GM19324 (cell line): Measurements from ENCODE around the gene C22orf39.
"Not testable (repeated sequence)": the region's sequence is repeated elsewhere in the genome, so short reads cannot be mapped to it uniquely, and the experiment has no call there.

ENCODE experiments used
- ATAC-seq: cut with Tn5 transposase; IDR thresholded peaks from one replicate; pipeline ENCODE4 v1.9.1; 2021; ENCODE audit warnings: mild to moderate bottlenecking, moderate library complexity; ENCODE audit not compliant: unreplicated experiment, low FRiP score

Gene C22orf39

GRCh38 chr22:19455033-19455432 is 7.5 kb upstream of the C22orf39 start:
- no peak for ATAC-seq

- no peak for ATAC-seq
These were observed 6.6 kb upstream of the C22orf39 start for GRCh38 chr22:19454156-19454555.

GRCh38 chr22:19453718-19454117 is 6.2 kb upstream of the C22orf39 start:
- no peak for ATAC-seq

GRCh38 chr22:19451570-19451969 is 4.1 kb upstream of the C22orf39 start:
- ATAC-seq = no peak

- no peak for ATAC-seq
These were observed 3.1 kb upstream of the C22orf39 start for GRCh38 chr22:19450363-19451175.

- no peak for ATAC-seq
These were observed 1.9 kb upstream of the C22orf39 start for GRCh38 chr22:19449422-19449767.

GRCh38 chr22:19448739-19449421 is 1.4 kb upstream of the C22orf39 start:
- no peak for ATAC-seq

GRCh38 chr22:19448076-19448607 is 631 bp upstream of the C22orf39 start:
- ATAC-seq = no peak

- no peak for ATAC-seq
These were observed 745 bp downstream of the C22orf39 start for GRCh38 chr22:19446603-19447329.

GRCh38 chr22:19445279-19445982 is 2.1 kb downstream of the C22orf39 start:
- ATAC-seq = not testable (repeated sequence)

- no peak for ATAC-seq
These were observed 3.8 kb downstream of the C22orf39 start for GRCh38 chr22:19443544-19444211.

- no peak for ATAC-seq
These were observed 5.3 kb downstream of the C22orf39 start for GRCh38 chr22:19442166-19442565.

- ATAC-seq = no peak
These were observed 6.9 kb downstream of the C22orf39 start for GRCh38 chr22:19440411-19441195.

- ATAC-seq = no peak
These were observed 9.2 kb downstream of the C22orf39 start for GRCh38 chr22:19438298-19438697.

- ATAC-seq = not testable (repeated sequence)
These were observed 10.9 kb downstream of the C22orf39 start for GRCh38 chr22:19436444-19437161.

- ATAC-seq = no peak
These were observed 12.5 kb downstream of the C22orf39 start for GRCh38 chr22:19434829-19435580.

GRCh38 chr22:19434401-19434800 is 13.1 kb downstream of the C22orf39 start:
- no peak for ATAC-seq
